T47D (cell line): ENCODE results near the gene SLC8A1.

Source experiments
- DNase-seq, 2 experiments: peaks; one replicate each; pipeline versions ENCODE4 v3.0.0 to v3.0.0-alpha.2; 2011 to 2012; ENCODE audit warnings: low read depth in 1 of 2, low spot score in 1 of 2
- JUND ChIP-seq: IDR thresholded peaks from 2 replicates; pipeline ENCODE4 v1.6.1; 2012; ENCODE audit warnings: low read depth
- in situ Hi-C: cut with HindIII; loops from 2 replicates; pipeline ENCODE4 v1.10.0; 2016; ENCODE audit warnings: low sequenced_read_pairs, low pct_unique_long_range_greater_than_20kb

Gene SLC8A1

DNA sequence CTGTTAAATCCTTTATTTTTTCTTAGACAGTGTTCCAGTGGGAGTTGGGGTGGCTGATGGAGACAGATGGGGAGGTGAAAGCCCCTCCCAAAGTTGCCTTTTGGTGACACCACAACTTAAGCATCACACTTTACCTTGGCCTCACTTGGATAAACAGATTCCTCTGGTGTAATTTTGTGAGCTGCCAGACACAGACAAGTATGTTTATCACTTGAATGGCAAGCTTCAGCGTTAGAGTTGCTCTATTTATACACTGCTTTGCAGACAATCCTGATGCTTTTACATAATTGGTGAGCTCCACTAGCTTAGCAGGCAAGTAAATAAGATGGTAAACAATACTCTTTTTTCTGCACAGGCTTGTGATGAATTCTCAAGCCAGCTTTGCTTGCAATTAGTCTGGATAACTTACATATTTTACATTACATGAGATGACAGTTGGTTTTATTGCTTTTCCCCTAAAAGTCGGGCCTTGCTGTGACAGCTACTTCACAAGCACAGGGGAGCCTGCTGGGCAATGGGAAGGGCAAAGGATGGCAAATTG lies 226.2 kb downstream of the SLC8A1 start:
- in situ Hi-C loops, result no loop called here
- no peak for TF ChIP-seq JUND
- no peak for DNase-seq

GRCh38 chr2:40224318-40224717 lies 227.6 kb downstream of the SLC8A1 start:
- in situ Hi-C loops, result no loop called here

GRCh38 chr2:40220177-40220925 lies 231.5 kb downstream of the SLC8A1 start:
- in situ Hi-C loops, result no loop called here
- TF ChIP-seq JUND, result no peak
- no peak for DNase-seq

More at GRCh38 chr2:40224318-40224717, 227.6 kb downstream of the SLC8A1 start:
- no peak for TF ChIP-seq JUND
- no peak for DNase-seq

DNA sequence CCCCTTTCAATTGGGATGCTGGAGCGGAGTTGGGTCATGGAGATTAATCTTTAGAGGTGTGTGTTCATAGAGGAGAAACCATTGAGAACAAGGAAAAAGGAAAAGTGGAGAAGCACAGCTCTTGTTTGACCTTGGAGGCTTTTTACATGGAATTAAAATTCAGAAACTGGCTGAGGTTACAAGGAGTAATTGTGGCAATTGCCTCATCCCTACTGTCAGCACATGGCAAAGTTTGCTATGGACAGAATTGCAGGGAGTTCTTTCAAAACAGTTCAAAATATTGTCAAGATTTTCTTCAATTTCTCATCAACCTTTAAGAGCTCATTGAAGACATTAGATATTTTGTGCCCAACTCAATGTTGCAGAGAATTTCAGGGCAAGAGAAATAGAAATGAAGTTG lies 232.7 kb downstream of the SLC8A1 start:
- in situ Hi-C loops, result no loop called here

DNA sequence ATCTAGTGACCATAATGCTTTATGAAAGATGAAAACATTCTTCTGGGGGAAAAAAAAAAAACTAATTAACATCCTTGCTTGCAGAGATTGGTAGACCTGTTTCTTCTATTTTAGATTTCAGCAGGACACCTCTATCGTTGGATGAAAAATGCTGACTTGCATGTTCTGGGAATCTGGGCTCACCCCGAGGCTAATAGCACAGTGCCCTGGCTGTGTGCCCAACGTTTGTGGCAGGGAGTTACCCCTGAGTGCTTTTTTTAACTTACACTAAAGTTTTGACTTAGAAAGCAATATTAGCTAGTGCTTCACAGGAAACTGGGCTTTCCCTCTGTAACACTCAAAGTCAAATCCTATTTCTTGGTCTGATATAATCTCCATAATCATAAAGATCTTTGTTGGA lies 233.2 kb downstream of the SLC8A1 start:
- DNase-seq, result peak in 1 of 2 experiments; percentile 24
- in situ Hi-C loops, result no loop called here
- no peak for TF ChIP-seq JUND

More for the DNA sequence above, 232.7 kb downstream of the SLC8A1 start:
- TF ChIP-seq JUND, result no peak
- no peak for DNase-seq

DNA sequence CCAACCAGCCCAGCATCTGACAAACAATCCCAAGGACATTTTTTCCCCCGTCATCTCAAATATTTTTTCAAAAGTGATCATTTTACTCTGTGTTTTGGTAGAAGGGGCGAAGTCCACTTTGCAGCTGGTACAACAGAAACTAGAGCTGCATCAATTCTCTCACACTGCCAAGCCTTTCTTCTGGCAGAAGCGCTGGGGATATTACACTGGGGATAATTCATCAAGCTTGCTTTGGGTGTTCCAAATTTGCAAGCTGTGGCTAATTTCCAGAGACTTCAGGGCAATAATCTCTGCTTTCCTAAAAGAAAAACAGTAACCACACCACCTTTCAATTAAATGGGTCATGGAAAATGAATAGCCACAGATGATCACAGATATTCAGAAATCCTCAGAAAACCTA lies 238.3 kb downstream of the SLC8A1 start:
- DNase-seq, result no peak
- in situ Hi-C loops, result no loop called here

GRCh38 chr2:40213071-40213470 lies 238.8 kb downstream of the SLC8A1 start:
- TF ChIP-seq JUND, result no peak
- in situ Hi-C loops, result no loop called here
- peak in 1 of 2 experiments; percentile 27 for DNase-seq

More for the DNA sequence above, 238.3 kb downstream of the SLC8A1 start:
- no peak for TF ChIP-seq JUND

DNA sequence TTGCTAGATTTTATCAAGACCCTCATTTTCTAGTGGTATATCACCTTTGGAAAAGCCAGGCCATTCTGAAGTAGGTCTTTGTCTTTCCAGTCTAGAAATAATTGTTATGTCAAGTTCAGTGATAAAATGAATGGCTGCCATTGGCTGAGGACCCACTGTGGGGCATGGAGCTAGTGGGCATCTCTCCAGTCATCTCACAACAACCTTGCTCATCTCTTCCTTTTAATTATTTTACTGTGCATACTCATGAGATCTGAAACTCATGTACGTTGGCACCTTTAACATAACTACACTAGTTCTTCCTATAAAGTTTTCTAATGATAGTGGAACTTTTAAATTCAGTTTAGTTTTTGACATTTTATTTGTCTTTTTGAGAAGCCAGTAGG lies 240.9 kb downstream of the SLC8A1 start:
- TF ChIP-seq JUND, result no peak
- in situ Hi-C loops, result no loop called here
- no peak for DNase-seq

DNA sequence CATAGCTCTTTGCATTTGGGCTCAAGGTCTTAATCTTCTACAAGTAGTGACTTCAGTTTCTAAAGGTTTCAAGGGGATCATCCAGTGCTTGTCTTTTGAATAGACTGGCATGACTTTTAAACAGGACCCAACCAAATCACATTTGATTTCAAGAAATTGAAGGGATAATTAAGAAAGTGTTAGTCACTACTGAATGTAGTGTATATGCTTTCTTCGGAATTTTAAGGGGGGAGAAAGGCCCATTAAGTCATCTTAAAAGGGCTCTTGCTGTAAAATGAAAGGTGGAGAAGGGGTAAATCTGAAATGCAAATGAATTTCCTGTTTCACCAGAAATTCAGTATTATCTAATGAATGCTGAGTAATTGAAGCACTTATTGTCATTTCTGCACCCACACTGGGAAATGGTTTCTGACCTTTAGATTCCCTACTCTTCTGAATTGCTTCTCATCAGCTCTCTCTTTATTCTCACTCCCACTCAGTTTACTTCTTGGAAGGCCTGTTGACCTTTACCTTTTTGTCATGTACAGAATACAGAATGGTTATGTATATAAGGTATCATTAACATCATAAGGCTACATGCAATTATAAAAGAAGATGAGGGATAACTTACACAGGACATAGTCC lies 241.4 kb downstream of the SLC8A1 start:
- DNase-seq, result no peak
- TF ChIP-seq JUND, result no peak
- in situ Hi-C loops, result no loop called here

- in situ Hi-C loops, result no loop called here
- no peak for TF ChIP-seq JUND
- no peak for DNase-seq
These were observed 242.1 kb downstream of the SLC8A1 start for GRCh38 chr2:40209761-40210160.

GRCh38 chr2:40208463-40208862 lies 243.4 kb downstream of the SLC8A1 start:
- no peak for DNase-seq
- in situ Hi-C loops, result no loop called here
- TF ChIP-seq JUND, result no peak

DNA sequence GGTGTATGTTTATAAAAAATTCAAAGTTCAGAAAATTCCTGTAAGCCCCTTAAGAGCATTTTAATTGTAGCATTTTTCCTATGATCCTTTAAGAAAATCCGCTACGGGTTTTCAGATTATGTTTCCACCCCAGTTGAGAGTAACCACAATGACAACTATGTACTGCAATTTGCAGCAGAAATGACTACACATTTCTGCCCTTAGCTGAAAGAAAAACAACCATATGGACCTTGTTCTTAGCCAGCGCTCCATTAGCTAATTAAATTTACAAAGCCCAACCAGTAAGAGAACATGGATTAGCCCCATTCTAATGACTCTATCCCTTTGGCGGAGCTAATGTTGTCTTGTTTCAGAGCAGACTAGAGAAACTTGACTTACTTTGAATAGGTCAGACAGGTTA lies 247.6 kb downstream of the SLC8A1 start:
- DNase-seq, result no peak
- no peak for TF ChIP-seq JUND
- in situ Hi-C loops, result no loop called here

GRCh38 chr2:40202798-40203400 lies 249.0 kb downstream of the SLC8A1 start:
- DNase-seq, result no peak
- TF ChIP-seq JUND, result no peak
- in situ Hi-C loops, result no loop called here
